ENCODE measurements around the gene HINT2.

GRCh38 chr9:35816708-35817107, 1.9 kb upstream of the HINT2 start:
- no peak for TF ChIP-seq POLR2A (IDR thresholded peaks at IDR 0.05)
- TF ChIP-seq CTCF (IDR thresholded peaks at IDR 0.05), result no peak
- no peak for TF ChIP-seq POLR2AphosphoS5 (IDR thresholded peaks at IDR 0.05)

All from gastroesophageal sphincter (tissue), 3 donors.